Right atrium auricular region (tissue), 2 donors: ENCODE results near the gene PKD1L1. TPM values are rescaled to one million over a fixed set of nuclear protein-coding genes. Genes with fewer than 3 reads are reported as not detected.
A peak's percentile ranks its signal among the peaks of the same experiment; 100 is the strongest.

Source experiments
- DNase-seq: peaks from one replicate; pipeline ENCODE4 v3.0.0-alpha.2; 2019; ENCODE audit warnings: low spot score
- H3K27ac ChIP-seq, 2 donors: fragments of 200-600 bp; sonication (generic); 1 replicate in 1 of 2; 2 replicates in 1 of 2; pipeline ENCODE4 v1.5.1; 2016 to 2019
- H3K27me3 ChIP-seq, 2 donors: fragments of 200-600 bp; sonication (generic); one replicate each; pipeline versions ENCODE4 v1.5.1 to v1.6.0; 2017 to 2019
- H3K36me3 ChIP-seq: fragments of 200-600 bp; sonication (generic); one replicate; pipeline ENCODE4 v1.5.1; 2016
- H3K4me1 ChIP-seq, 2 donors: fragments of 200-600 bp; sonication (generic); one replicate each; pipeline versions ENCODE4 v1.5.1 to v1.6.0; 2017 to 2019
- H3K4me3 ChIP-seq, 2 donors: fragments of 200-600 bp; sonication (generic); 1 replicate in 1 of 2; 2 replicates in 1 of 2; pipeline ENCODE4 v1.5.1; 2017 to 2019; ENCODE audit warnings: mild to moderate bottlenecking in 1 of 2, moderate library complexity in 1 of 2
- H3K9me3 ChIP-seq, 2 donors: fragments of 200-600 bp; sonication (generic); one replicate each; pipeline ENCODE4 v1.5.1; 2019
- CTCF ChIP-seq, 2 donors: fragments of 200-600 bp; sonication (generic); IDR thresholded peaks; one replicate each; pipeline ENCODE4 v1.5.1; 2019; ENCODE audit warnings: antibody characterized with exemption in 2 of 2
- total RNA-seq, 2 donors: library from RNA; depleted of rRNA; stranded (reverse); fragments of >200 nt; gene quantifications; one replicate each; pipeline ENCODE4 v1.1.0, GENCODE V29; 2016

Gene PKD1L1
- total RNA-seq, 2 donors from 2014 or later, result 0.98 to 1.1 TPM

- no peaks in the 10 kb centered on the region for H3K36me3 ChIP-seq
- peak; percentile 25 to 65 for TF ChIP-seq CTCF (IDR thresholded peaks at IDR 0.05)
- DNase-seq, result no peak
- no peak overlapping the region for H3K4me3 ChIP-seq
- no peaks in the 10 kb centered on the region for H3K27me3 ChIP-seq
- no peak overlapping the region for H3K27ac ChIP-seq
- H3K9me3 ChIP-seq, result no peaks in the 10 kb centered on the region
- no peaks in the 10 kb centered on the region for H3K4me1 ChIP-seq
Measured at GRCh38 chr7:47792521-47793121, 155.6 kb downstream of the PKD1L1 start.

GRCh38 chr7:47791682-47792081 is 156.6 kb downstream of the PKD1L1 start:
- Histone ChIP-seq H3K4me1 (peaks cover 0 to under 1% of the 10 kb centered on the region in 2 donors), H3K9me3 (no peaks in the 10 kb centered on the region), H3K27ac (no peak overlapping the region), H3K27me3 (no peaks in the 10 kb centered on the region), H3K4me3 (no peak overlapping the region), H3K36me3 (no peaks in the 10 kb centered on the region)
- TF ChIP-seq CTCF (IDR thresholded peaks at IDR 0.05), result no peak
- DNase-seq, result no peak

- TF ChIP-seq CTCF (IDR thresholded peaks at IDR 0.05), result no peak
- H3K4me3 ChIP-seq, result no peak overlapping the region
- H3K36me3 ChIP-seq, result no peaks in the 10 kb centered on the region
- DNase-seq, result no peak
- no peak overlapping the region for H3K27ac ChIP-seq
- H3K27me3 ChIP-seq, result no peaks in the 10 kb centered on the region
- H3K4me1 ChIP-seq, result peaks cover 0 to 15% of the 10 kb centered on the region in 2 donors
- no peaks in the 10 kb centered on the region for H3K9me3 ChIP-seq
Measured at GRCh38 chr7:47788083-47788482, 160.2 kb downstream of the PKD1L1 start.

- no peaks in the 10 kb centered on the region for H3K27me3 ChIP-seq
- no peak for DNase-seq
- peak overlapping the region; percentile 8 to 56 for H3K27ac ChIP-seq
- H3K36me3 ChIP-seq, result no peaks in the 10 kb centered on the region
- H3K4me1 ChIP-seq, result peaks cover 0 to 15% of the 10 kb centered on the region in 2 donors
- no peak overlapping the region for H3K4me3 ChIP-seq
- no peaks in the 10 kb centered on the region for H3K9me3 ChIP-seq
- TF ChIP-seq CTCF (IDR thresholded peaks at IDR 0.05), result no peak
Measured at GRCh38 chr7:47787249-47788069, 160.8 kb downstream of the PKD1L1 start.

GRCh38 chr7:47786557-47787248 is 161.6 kb downstream of the PKD1L1 start:
- Histone ChIP-seq H3K4me3 (no peak overlapping the region), H3K9me3 (no peaks in the 10 kb centered on the region), H3K4me1 (peaks cover 0 to 15% of the 10 kb centered on the region in 2 donors), H3K27me3 (no peaks in the 10 kb centered on the region), H3K27ac (peak overlapping the region; percentile 8 to 56), H3K36me3 (no peaks in the 10 kb centered on the region)
- no peak for TF ChIP-seq CTCF (IDR thresholded peaks at IDR 0.05)
- peak; percentile 75 for DNase-seq
